ENCODE results near the gene NGDN.

The NGDN gene

GRCh38 chr14:23481362-23481970, 12.0 kb downstream of the NGDN start:
- peaks cover 38% of the 10 kb centered on the region for H3K36me3 Mint-ChIP-seq (ENCODE audit: low read depth)
- no peaks in the 10 kb centered on the region for H3K27me3 Mint-ChIP-seq
- H3K4me1 Mint-ChIP-seq (ENCODE audit: low read depth), result peaks cover 3% of the 10 kb centered on the region
- H3K4me3 Mint-ChIP-seq, result no peak overlapping the region
- no peak overlapping the region for H3K27ac Mint-ChIP-seq
- H3K9me3 Mint-ChIP-seq, result no peaks in the 10 kb centered on the region

- Mint-ChIP-seq H3K9me3 (no peaks in the 10 kb centered on the region), H3K4me3 (no peak overlapping the region), H3K27me3 (no peaks in the 10 kb centered on the region), H3K27ac (no peak overlapping the region), H3K36me3 (ENCODE audit: low read depth) (peaks cover 39% of the 10 kb centered on the region), H3K4me1 (ENCODE audit: low read depth) (peaks cover 2% of the 10 kb centered on the region)
Observed at GRCh38 chr14:23481979-23482822, 12.7 kb downstream of the NGDN start.

GRCh38 chr14:23482823-23483148, 13.3 kb downstream of the NGDN start:
- H3K4me3 Mint-ChIP-seq, result no peak overlapping the region
- H3K4me1 Mint-ChIP-seq (ENCODE audit: low read depth), result no peaks in the 10 kb centered on the region
- H3K27me3 Mint-ChIP-seq, result no peaks in the 10 kb centered on the region
- no peaks in the 10 kb centered on the region for H3K9me3 Mint-ChIP-seq
- H3K27ac Mint-ChIP-seq, result no peak overlapping the region
- H3K36me3 Mint-ChIP-seq (ENCODE audit: low read depth), result peaks cover 37% of the 10 kb centered on the region

GRCh38 chr14:23483236-23483854, 13.8 kb downstream of the NGDN start:
- H3K4me1 Mint-ChIP-seq (ENCODE audit: low read depth), result no peaks in the 10 kb centered on the region
- H3K27me3 Mint-ChIP-seq, result no peaks in the 10 kb centered on the region
- peaks cover 33% of the 10 kb centered on the region for H3K36me3 Mint-ChIP-seq (ENCODE audit: low read depth)
- no peak overlapping the region for H3K4me3 Mint-ChIP-seq
- no peaks in the 10 kb centered on the region for H3K9me3 Mint-ChIP-seq
- no peak overlapping the region for H3K27ac Mint-ChIP-seq

GRCh38 chr14:23485326-23485725, 15.8 kb downstream of the NGDN start:
- peaks cover 21% of the 10 kb centered on the region for H3K36me3 Mint-ChIP-seq (ENCODE audit: low read depth)
- no peak overlapping the region for H3K4me3 Mint-ChIP-seq
- H3K9me3 Mint-ChIP-seq, result no peaks in the 10 kb centered on the region
- H3K27me3 Mint-ChIP-seq, result no peaks in the 10 kb centered on the region
- H3K27ac Mint-ChIP-seq, result no peak overlapping the region
- H3K4me1 Mint-ChIP-seq (ENCODE audit: low read depth), result no peaks in the 10 kb centered on the region

- Mint-ChIP-seq H3K27me3 (no peaks in the 10 kb centered on the region), H3K4me1 (ENCODE audit: low read depth) (no peaks in the 10 kb centered on the region), H3K4me3 (no peak overlapping the region), H3K36me3 (ENCODE audit: low read depth) (peaks cover 19% of the 10 kb centered on the region), H3K27ac (no peak overlapping the region), H3K9me3 (no peaks in the 10 kb centered on the region)
Observed at GRCh38 chr14:23486036-23486435, 16.5 kb downstream of the NGDN start.

- no peaks in the 10 kb centered on the region for H3K4me1 Mint-ChIP-seq (ENCODE audit: low read depth)
- no peaks in the 10 kb centered on the region for H3K27me3 Mint-ChIP-seq
- H3K9me3 Mint-ChIP-seq, result no peaks in the 10 kb centered on the region
- peaks cover 16% of the 10 kb centered on the region for H3K36me3 Mint-ChIP-seq (ENCODE audit: low read depth)
- H3K4me3 Mint-ChIP-seq, result no peak overlapping the region
- no peak overlapping the region for H3K27ac Mint-ChIP-seq
Observed at GRCh38 chr14:23487216-23487615, 17.7 kb downstream of the NGDN start.

GRCh38 chr14:23492618-23493272, 23.2 kb downstream of the NGDN start:
- Mint-ChIP-seq H3K9me3 (no peaks in the 10 kb centered on the region), H3K27ac (no peak overlapping the region), H3K36me3 (ENCODE audit: low read depth) (no peaks in the 10 kb centered on the region), H3K27me3 (no peaks in the 10 kb centered on the region), H3K4me1 (ENCODE audit: low read depth) (no peaks in the 10 kb centered on the region), H3K4me3 (no peak overlapping the region)

- H3K27ac Mint-ChIP-seq, result no peak overlapping the region
- no peaks in the 10 kb centered on the region for H3K9me3 Mint-ChIP-seq
- H3K36me3 Mint-ChIP-seq (ENCODE audit: low read depth), result no peaks in the 10 kb centered on the region
- H3K27me3 Mint-ChIP-seq, result no peaks in the 10 kb centered on the region
- H3K4me1 Mint-ChIP-seq (ENCODE audit: low read depth), result no peaks in the 10 kb centered on the region
- no peak overlapping the region for H3K4me3 Mint-ChIP-seq
Observed at GRCh38 chr14:23494223-23494622, 24.7 kb downstream of the NGDN start.

- Mint-ChIP-seq H3K4me3 (peak overlapping the region; percentile 66), H3K4me1 (ENCODE audit: low read depth) (peaks cover 6% of the 10 kb centered on the region), H3K36me3 (ENCODE audit: low read depth) (no peaks in the 10 kb centered on the region), H3K9me3 (no peaks in the 10 kb centered on the region), H3K27me3 (no peaks in the 10 kb centered on the region), H3K27ac (peak overlapping the region; percentile 34)
Observed at GRCh38 chr14:23512156-23512555, 42.7 kb downstream of the NGDN start.

GRCh38 chr14:23513005-23513817, 43.7 kb downstream of the NGDN start:
- peaks cover 6% of the 10 kb centered on the region for H3K4me1 Mint-ChIP-seq (ENCODE audit: low read depth)
- no peaks in the 10 kb centered on the region for H3K9me3 Mint-ChIP-seq
- no peaks in the 10 kb centered on the region for H3K27me3 Mint-ChIP-seq
- no peak overlapping the region for H3K4me3 Mint-ChIP-seq
- H3K36me3 Mint-ChIP-seq (ENCODE audit: low read depth), result no peaks in the 10 kb centered on the region
- H3K27ac Mint-ChIP-seq, result no peak overlapping the region

- peaks cover 6% of the 10 kb centered on the region for H3K4me1 Mint-ChIP-seq (ENCODE audit: low read depth)
- H3K27me3 Mint-ChIP-seq, result no peaks in the 10 kb centered on the region
- no peaks in the 10 kb centered on the region for H3K36me3 Mint-ChIP-seq (ENCODE audit: low read depth)
- no peaks in the 10 kb centered on the region for H3K9me3 Mint-ChIP-seq
- H3K4me3 Mint-ChIP-seq, result no peak overlapping the region
- no peak overlapping the region for H3K27ac Mint-ChIP-seq
Observed at GRCh38 chr14:23513818-23514643, 44.5 kb downstream of the NGDN start.

GRCh38 chr14:23514644-23514957, 45.1 kb downstream of the NGDN start:
- H3K27ac Mint-ChIP-seq, result no peak overlapping the region
- H3K4me1 Mint-ChIP-seq (ENCODE audit: low read depth), result peaks cover 6% of the 10 kb centered on the region
- H3K36me3 Mint-ChIP-seq (ENCODE audit: low read depth), result no peaks in the 10 kb centered on the region
- no peaks in the 10 kb centered on the region for H3K9me3 Mint-ChIP-seq
- no peak overlapping the region for H3K4me3 Mint-ChIP-seq
- H3K27me3 Mint-ChIP-seq, result no peaks in the 10 kb centered on the region
